Progenitor cell of endocrine pancreas (in vitro differentiated cells): ENCODE results near the gene SERAC1. TPM values are rescaled to one million over a fixed set of nuclear protein-coding genes. Genes with fewer than 3 reads are reported as not detected.
A peak's percentile ranks its signal among the peaks of the same experiment; 100 is the strongest.

ENCODE experiments used
- DNase-seq: peaks from one replicate; pipeline ENCODE4 v3.0.0; 2021; ENCODE audit warnings: low spot score; ENCODE audit not compliant: unreplicated experiment
- H3K27ac Mint-ChIP-seq: 2 replicates; pipeline ENCODE4 v1.8.0; 2021; ENCODE audit warnings: mild to moderate bottlenecking, moderate library complexity, mixed read lengths
- H3K27me3 Mint-ChIP-seq: 2 replicates; pipeline ENCODE4 v1.8.0; 2021; ENCODE audit warnings: mixed read lengths
- H3K36me3 Mint-ChIP-seq: 2 replicates; pipeline ENCODE4 v1.8.0; 2022; ENCODE audit warnings: mixed read lengths; ENCODE audit not compliant: insufficient read depth
- H3K4me1 Mint-ChIP-seq: 2 replicates; pipeline ENCODE4 v1.8.0; 2021; ENCODE audit warnings: low read depth, mixed read lengths
- H3K4me3 Mint-ChIP-seq: 2 replicates; pipeline ENCODE4 v1.8.0; 2021; ENCODE audit warnings: low read depth, mild to moderate bottlenecking, moderate library complexity, mixed read lengths
- H3K9me3 Mint-ChIP-seq: 2 replicates; pipeline ENCODE4 v1.8.0; 2021; ENCODE audit warnings: low read depth, mixed read lengths
- total RNA-seq: library from RNA; stranded (reverse); gene quantifications from 2 replicates; pipeline ENCODE4 v1.2.1, GENCODE V29; 2021
- TF ChIP-seq, protein P1 (sequence below): fragments of 200-600 bp; sonication (generic); IDR thresholded peaks from one replicate; pipeline ENCODE4 v1.5.0; 2021; ENCODE audit warnings: antibody characterized with exemption, mild to moderate bottlenecking; ENCODE audit not compliant: unreplicated experiment

The SERAC1 gene
- total RNA-seq, 1 donor from 2014 or later = 20.0 TPM

- Mint-ChIP-seq H3K4me1 (peaks cover 1% of the 10 kb centered on the region), H3K36me3 (peaks cover 23% of the 10 kb centered on the region), H3K27ac (no peak overlapping the region), H3K9me3 (no peaks in the 10 kb centered on the region), H3K4me3 (no peak overlapping the region), H3K27me3 (no peaks in the 10 kb centered on the region)
- no peak for DNase-seq
- TF ChIP-seq, protein P1, sequence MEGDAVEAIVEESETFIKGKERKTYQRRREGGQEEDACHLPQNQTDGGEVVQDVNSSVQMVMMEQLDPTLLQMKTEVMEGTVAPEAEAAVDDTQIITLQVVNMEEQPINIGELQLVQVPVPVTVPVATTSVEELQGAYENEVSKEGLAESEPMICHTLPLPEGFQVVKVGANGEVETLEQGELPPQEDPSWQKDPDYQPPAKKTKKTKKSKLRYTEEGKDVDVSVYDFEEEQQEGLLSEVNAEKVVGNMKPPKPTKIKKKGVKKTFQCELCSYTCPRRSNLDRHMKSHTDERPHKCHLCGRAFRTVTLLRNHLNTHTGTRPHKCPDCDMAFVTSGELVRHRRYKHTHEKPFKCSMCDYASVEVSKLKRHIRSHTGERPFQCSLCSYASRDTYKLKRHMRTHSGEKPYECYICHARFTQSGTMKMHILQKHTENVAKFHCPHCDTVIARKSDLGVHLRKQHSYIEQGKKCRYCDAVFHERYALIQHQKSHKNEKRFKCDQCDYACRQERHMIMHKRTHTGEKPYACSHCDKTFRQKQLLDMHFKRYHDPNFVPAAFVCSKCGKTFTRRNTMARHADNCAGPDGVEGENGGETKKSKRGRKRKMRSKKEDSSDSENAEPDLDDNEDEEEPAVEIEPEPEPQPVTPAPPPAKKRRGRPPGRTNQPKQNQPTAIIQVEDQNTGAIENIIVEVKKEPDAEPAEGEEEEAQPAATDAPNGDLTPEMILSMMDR = no peak
These were observed 91.5 kb downstream of the SERAC1 start for GRCh38 chr6:158076548-158076947.

DNA sequence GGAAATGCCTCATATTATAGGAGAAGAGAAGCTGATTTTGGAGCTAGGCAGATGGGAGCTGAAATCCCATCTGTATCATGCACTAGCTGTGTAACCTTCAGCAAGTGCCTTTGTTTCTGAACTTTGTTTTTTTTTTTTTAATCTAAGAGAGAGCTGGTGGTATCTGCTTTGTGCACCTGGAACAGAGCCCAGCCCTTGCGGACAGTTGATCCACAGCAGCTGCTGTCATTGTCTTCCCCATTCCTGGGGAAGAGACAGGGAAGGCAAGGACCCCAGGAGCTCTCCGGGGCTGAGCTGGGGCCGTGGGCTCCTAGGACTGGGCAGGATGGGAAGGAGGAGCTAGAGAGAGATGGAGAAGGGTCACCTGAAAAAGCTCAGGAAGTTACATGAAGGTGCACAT lies 94.3 kb downstream of the SERAC1 start:
- TF ChIP-seq, protein P1 = no peak
- Mint-ChIP-seq H3K27ac (no peak overlapping the region), H3K4me1 (peaks cover 5% of the 10 kb centered on the region), H3K4me3 (no peak overlapping the region), H3K9me3 (no peaks in the 10 kb centered on the region), H3K36me3 (peaks cover 14% of the 10 kb centered on the region), H3K27me3 (no peaks in the 10 kb centered on the region)
- no peak for DNase-seq

- no peak overlapping the region for H3K27ac Mint-ChIP-seq
These were observed 95.9 kb downstream of the SERAC1 start for GRCh38 chr6:158072083-158072721.

GRCh38 chr6:158071121-158072082 lies 96.7 kb downstream of the SERAC1 start:
- no peaks in the 10 kb centered on the region for H3K9me3 Mint-ChIP-seq
- no peak overlapping the region for H3K4me3 Mint-ChIP-seq
- peak overlapping the region; percentile 33 for H3K27ac Mint-ChIP-seq
- TF ChIP-seq, protein P1 = no peak
- H3K27me3 Mint-ChIP-seq = no peaks in the 10 kb centered on the region
- peaks cover 10% of the 10 kb centered on the region for H3K36me3 Mint-ChIP-seq
- no peak for DNase-seq
- peaks cover 5% of the 10 kb centered on the region for H3K4me1 Mint-ChIP-seq

More at GRCh38 chr6:158072083-158072721, 95.9 kb downstream of the SERAC1 start:
- TF ChIP-seq, protein P1 = peak; percentile 88
- Mint-ChIP-seq H3K4me3 (no peak overlapping the region), H3K9me3 (no peaks in the 10 kb centered on the region), H3K4me1 (peaks cover 5% of the 10 kb centered on the region), H3K27me3 (no peaks in the 10 kb centered on the region), H3K36me3 (peaks cover 13% of the 10 kb centered on the region)
- DNase-seq = peak; percentile 55

DNA sequence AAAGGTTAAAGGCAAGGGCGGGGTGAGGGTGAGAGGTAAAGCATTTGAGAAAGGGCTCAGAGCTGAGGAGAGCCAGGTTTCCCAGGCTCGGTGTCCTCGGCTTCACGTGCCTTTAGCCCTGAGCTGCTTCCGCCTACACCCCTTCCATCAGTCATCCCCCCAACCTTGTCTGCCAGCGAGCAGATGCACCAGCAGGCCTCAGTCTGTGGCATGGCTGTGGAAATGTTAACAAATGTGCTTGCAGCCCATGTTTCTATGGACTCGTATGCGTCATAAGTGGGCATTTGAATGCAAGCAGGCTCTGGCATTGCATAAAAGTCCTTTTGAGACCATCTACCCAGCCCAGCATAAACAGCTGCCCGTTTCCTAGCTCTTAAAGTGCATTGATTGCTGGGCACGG lies 97.5 kb downstream of the SERAC1 start:
- no peak for DNase-seq
- H3K27ac Mint-ChIP-seq = no peak overlapping the region
- no peak overlapping the region for H3K4me3 Mint-ChIP-seq
- H3K36me3 Mint-ChIP-seq = peaks cover 9% of the 10 kb centered on the region
- H3K27me3 Mint-ChIP-seq = no peaks in the 10 kb centered on the region
- no peaks in the 10 kb centered on the region for H3K9me3 Mint-ChIP-seq
- H3K4me1 Mint-ChIP-seq = peaks cover 5% of the 10 kb centered on the region
- TF ChIP-seq, protein P1 = no peak
